HEK293 (cell line): ENCODE results near the gene PRR33.
A peak's percentile ranks its signal among the peaks of the same experiment; 100 is the strongest.

Experiments used
- CTCF ChIA-PET: fragments of 350-600 bp; formaldehyde crosslinking; extraction: SDS; loops from one replicate; lab custom pipeline; 2021; ENCODE audit warnings: antibody characterized with exemption; lab: Yijun Ruan, JAX
- POLR2A ChIA-PET: fragments of 300-600 bp; formaldehyde crosslinking; extraction: SDS; loops from one replicate; lab custom pipeline; 2020; ENCODE audit warnings: antibody characterized with exemption, inconsistent platforms; lab: Yijun Ruan, JAX
- H3K27ac ChIP-seq: fragments of 200-500 bp; sonication (Bioruptor generic); 2 replicates; pipeline ENCODE4 v1.5.1; 2014; ENCODE audit warnings: low read depth, low read length, control low read depth, inconsistent platforms; ENCODE audit errors: extremely low read depth
- H3K36me3 ChIP-seq, 2 experiments: fragments of 200-500 bp in 1 of 2; sonication (Bioruptor generic) in 1 of 2; 1 replicate in 1 of 2; 2 replicates in 1 of 2; pipeline ENCODE4 v1.5.1; 2014 to 2017; ENCODE audit warnings: inconsistent platforms in 2 of 2, low read length in 2 of 2; ENCODE audit not compliant: control insufficient read depth in 2 of 2, insufficient read depth in 1 of 2
- H3K4me1 ChIP-seq: fragments of 200-500 bp; sonication (Bioruptor generic); 2 replicates; pipeline ENCODE4 v1.5.1; 2014; ENCODE audit warnings: mild to moderate bottlenecking, low read length, inconsistent platforms; ENCODE audit not compliant: control insufficient read depth, insufficient read depth
- H3K4me3 ChIP-seq: 2 replicates; pipeline ENCODE4 v1.5.1; 2011; ENCODE audit warnings: low read depth, mild to moderate bottlenecking, control low read depth, low read length, moderate library complexity
- H3K9me3 ChIP-seq: fragments of 200-500 bp; sonication (Bioruptor generic); 2 replicates; pipeline ENCODE4 v1.5.1; 2014; ENCODE audit warnings: low read depth, low read length, inconsistent platforms; ENCODE audit not compliant: control insufficient read depth, insufficient read depth
- KLF9 ChIP-seq: fragments of 450-650 bp; formaldehyde crosslinking; IDR thresholded peaks from 2 replicates; pipeline ENCODE4 v1.5.1; 2016; ENCODE audit warnings: missing biosample characterization, missing genetic modification characterization, low read depth
- SETDB1 ChIP-seq: IDR thresholded peaks from one replicate; pipeline ENCODE4 v1.6.1; 2017; ENCODE audit warnings: mild to moderate bottlenecking, low read length, moderate library complexity, mixed read lengths; ENCODE audit not compliant: insufficient read length
- WT1 ChIP-seq: fragments of 450-650 bp; formaldehyde crosslinking; IDR thresholded peaks from 2 replicates; pipeline ENCODE4 v1.5.1; 2016; ENCODE audit warnings: missing biosample characterization, missing genetic modification characterization
- YY1 ChIP-seq: fragments of 450-650 bp; formaldehyde crosslinking; IDR thresholded peaks from 2 replicates; pipeline ENCODE4 v1.5.1; 2018; ENCODE audit warnings: missing biosample characterization, missing genetic modification characterization
- ZBTB17 ChIP-seq: fragments of 450-650 bp; formaldehyde crosslinking; IDR thresholded peaks from 2 replicates; pipeline ENCODE4 v1.5.1; 2016; ENCODE audit warnings: missing biosample characterization, missing genetic modification characterization
- ZBTB20 ChIP-seq: fragments of 450-650 bp; formaldehyde crosslinking; IDR thresholded peaks from 2 replicates; pipeline ENCODE4 v1.5.1; 2016; ENCODE audit warnings: missing biosample characterization, missing genetic modification characterization
- ZBTB48 ChIP-seq: fragments of 450-650 bp; formaldehyde crosslinking; IDR thresholded peaks from 2 replicates; pipeline ENCODE4 v1.5.1; 2016; ENCODE audit warnings: missing biosample characterization, missing genetic modification characterization
- ZNF366 ChIP-seq: fragments of 450-650 bp; formaldehyde crosslinking; conservative IDR thresholded peaks from 2 replicates; pipeline ENCODE4 v1.5.1; 2016; ENCODE audit warnings: missing biosample characterization, missing genetic modification characterization
- ZNF473 ChIP-seq: fragments of 450-650 bp; formaldehyde crosslinking; IDR thresholded peaks from 2 replicates; pipeline ENCODE4 v1.5.1; 2017; ENCODE audit warnings: missing biosample characterization, missing genetic modification characterization
- ZNF558 ChIP-seq: fragments of 450-650 bp; formaldehyde crosslinking; IDR thresholded peaks from 2 replicates; pipeline ENCODE4 v1.5.1; 2016; ENCODE audit warnings: missing biosample characterization, missing genetic modification characterization
- ZNF560 ChIP-seq: fragments of 450-650 bp; formaldehyde crosslinking; IDR thresholded peaks from 2 replicates; pipeline ENCODE4 v1.5.1; 2017; ENCODE audit warnings: missing biosample characterization, missing genetic modification characterization, borderline replicate concordance
- ZNF610 ChIP-seq: fragments of 450-650 bp; formaldehyde crosslinking; IDR thresholded peaks from 2 replicates; pipeline ENCODE4 v1.5.1; 2016; ENCODE audit warnings: missing biosample characterization, missing genetic modification characterization, borderline replicate concordance
- ZNF660 ChIP-seq: fragments of 450-650 bp; IDR thresholded peaks from 2 replicates; pipeline ENCODE4 v1.5.1; 2018; ENCODE audit warnings: missing biosample characterization, mild to moderate bottlenecking, missing genetic modification characterization
- ZNF664 ChIP-seq: fragments of 450-650 bp; formaldehyde crosslinking; IDR thresholded peaks from 2 replicates; pipeline ENCODE4 v1.5.1; 2016; ENCODE audit warnings: missing biosample characterization, missing genetic modification characterization
- ZNF837 ChIP-seq: fragments of 450-650 bp; formaldehyde crosslinking; IDR thresholded peaks from 2 replicates; pipeline ENCODE4 v1.5.1; 2016; ENCODE audit warnings: missing biosample characterization, missing genetic modification characterization
- TF ChIP-seq, protein P1 (sequence below): fragments of 450-650 bp; formaldehyde crosslinking; IDR thresholded peaks from 2 replicates; pipeline ENCODE4 v1.5.1; 2016; ENCODE audit warnings: missing biosample characterization, missing genetic modification characterization

Gene PRR33

DNA sequence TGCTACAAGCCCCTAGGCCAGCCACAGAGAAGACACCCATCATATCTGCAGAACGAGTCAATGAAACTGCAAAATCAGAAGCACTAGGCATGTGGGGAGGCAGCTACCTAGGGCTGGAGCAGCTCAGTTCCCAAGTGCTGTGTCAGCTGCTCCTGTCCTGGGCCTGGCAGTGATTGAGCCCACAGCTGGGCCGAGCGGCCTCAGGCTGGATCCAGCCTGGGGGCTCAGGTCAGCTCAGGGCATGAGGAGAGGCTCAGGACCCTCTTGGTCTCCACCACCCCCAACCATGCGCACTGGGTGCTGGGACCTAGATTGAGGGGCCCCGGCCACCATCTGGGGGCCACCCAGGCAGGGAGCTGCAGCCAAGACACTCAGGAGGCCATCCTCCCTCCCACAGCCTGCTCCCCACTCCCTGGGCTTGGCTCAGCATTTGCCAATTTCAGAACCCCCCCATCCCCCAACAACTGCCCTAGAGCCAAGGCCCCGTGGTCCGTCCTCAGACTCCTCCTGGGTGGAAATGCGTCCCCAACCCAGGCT is 25.4 kb upstream of the PRR33 start:
- Histone ChIP-seq H3K4me1 (no peaks in the 10 kb centered on the region), H3K4me3 (no peak overlapping the region), H3K27ac (no peak overlapping the region), H3K36me3 (no peaks in the 10 kb centered on the region), H3K9me3 (no peaks in the 10 kb centered on the region)
- TF ChIP-seq ZBTB48 (tag by site-specific recombination): no peak
- no peak for TF ChIP-seq WT1
- no peak for TF ChIP-seq ZNF837 (tag by site-specific recombination)
- no peak for TF ChIP-seq KLF9 (tag by site-specific recombination)
- TF ChIP-seq ZNF473 (tag by site-specific recombination): no peak
- no peak for TF ChIP-seq ZNF610 (tag by site-specific recombination)
- TF ChIP-seq ZNF664 (tag by site-specific recombination): no peak
- no peak for TF ChIP-seq ZNF560 (tag by site-specific recombination)
- no peak for TF ChIP-seq ZNF660 (tag by site-specific recombination)
- no peak for TF ChIP-seq YY1
- TF ChIP-seq SETDB1: no peak
- TF ChIP-seq ZNF558 (tag by site-specific recombination): no peak
- TF ChIP-seq, protein P1, sequence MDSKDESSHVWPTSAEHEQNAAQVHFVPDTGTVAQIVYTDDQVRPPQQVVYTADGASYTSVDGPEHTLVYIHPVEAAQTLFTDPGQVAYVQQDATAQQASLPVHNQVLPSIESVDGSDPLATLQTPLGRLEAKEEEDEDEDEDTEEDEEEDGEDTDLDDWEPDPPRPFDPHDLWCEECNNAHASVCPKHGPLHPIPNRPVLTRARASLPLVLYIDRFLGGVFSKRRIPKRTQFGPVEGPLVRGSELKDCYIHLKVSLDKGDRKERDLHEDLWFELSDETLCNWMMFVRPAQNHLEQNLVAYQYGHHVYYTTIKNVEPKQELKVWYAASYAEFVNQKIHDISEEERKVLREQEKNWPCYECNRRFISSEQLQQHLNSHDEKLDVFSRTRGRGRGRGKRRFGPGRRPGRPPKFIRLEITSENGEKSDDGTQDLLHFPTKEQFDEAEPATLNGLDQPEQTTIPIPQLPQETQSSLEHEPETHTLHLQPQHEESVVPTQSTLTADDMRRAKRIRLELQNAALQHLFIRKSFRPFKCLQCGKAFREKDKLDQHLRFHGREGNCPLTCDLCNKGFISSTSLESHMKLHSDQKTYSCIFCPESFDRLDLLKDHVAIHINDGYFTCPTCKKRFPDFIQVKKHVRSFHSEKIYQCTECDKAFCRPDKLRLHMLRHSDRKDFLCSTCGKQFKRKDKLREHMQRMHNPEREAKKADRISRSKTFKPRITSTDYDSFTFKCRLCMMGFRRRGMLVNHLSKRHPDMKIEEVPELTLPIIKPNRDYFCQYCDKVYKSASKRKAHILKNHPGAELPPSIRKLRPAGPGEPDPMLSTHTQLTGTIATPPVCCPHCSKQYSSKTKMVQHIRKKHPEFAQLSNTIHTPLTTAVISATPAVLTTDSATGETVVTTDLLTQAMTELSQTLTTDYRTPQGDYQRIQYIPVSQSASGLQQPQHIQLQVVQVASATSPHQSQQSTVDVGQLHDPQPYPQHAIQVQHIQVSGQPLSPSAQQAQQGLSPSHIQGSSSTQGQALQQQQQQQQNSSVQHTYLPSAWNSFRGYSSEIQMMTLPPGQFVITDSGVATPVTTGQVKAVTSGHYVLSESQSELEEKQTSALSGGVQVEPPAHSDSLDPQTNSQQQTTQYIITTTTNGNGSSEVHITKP: no peak
- CTCF ChIA-PET: interaction anchor here (0.7 to 0.9 kb wide), 2 partner anchors 25 to 34 kb away, joined by 3 to 4 read pairs; no protein-coding TSS in a partner anchor
- POLR2A ChIA-PET: no interaction called here

DNA sequence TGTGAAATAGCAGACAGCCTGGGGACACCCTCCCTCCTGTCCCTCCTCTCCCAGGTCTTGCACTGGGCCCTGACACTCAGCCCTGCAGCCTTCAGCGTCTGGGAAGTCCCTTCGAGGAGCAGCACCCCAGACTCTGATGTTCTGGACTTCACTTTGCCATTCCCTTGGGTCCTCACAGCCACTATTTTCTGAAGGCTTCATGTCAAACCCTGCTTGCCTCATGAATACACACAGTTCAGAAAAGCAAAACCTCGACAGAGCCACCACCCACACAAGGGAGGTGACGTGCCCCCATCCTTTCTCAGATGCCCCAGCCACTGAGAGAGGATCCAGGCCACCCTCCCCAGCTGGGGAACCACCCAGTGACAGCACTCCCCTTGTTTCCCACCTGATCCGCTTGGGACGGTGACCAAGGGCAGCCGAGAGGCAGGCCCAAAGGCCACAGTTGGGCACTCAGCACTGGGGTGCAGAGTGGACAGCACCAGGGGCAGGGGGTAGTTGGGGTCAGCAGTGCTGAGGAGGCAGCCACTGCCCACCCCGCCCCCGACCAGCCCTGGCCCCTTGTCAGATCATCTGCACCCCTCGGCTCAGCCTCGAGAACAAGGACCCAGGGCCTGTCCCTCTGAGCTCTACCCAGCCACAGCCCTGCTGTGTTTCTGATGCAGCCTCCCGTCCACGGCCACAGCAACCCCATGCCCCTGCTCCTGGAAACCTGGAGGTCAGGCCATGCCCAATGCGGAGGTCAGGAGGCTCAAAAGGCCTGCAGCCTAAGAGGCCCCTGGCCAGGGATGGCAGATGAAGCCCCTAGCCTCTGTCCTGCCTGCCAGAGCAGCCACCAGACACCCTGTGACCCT is 24.7 kb upstream of the PRR33 start:
- ChIA-PET POLR2A (no interaction called here), CTCF (interaction anchor here (0.7 to 0.9 kb wide), 3 partner anchors 24 to 68 kb away, joined by 3 to 4 read pairs (median 3); no protein-coding TSS in a partner anchor)
- Histone ChIP-seq H3K4me3 (no peak overlapping the region), H3K9me3 (no peaks in the 10 kb centered on the region), H3K27ac (no peak overlapping the region), H3K4me1 (no peaks in the 10 kb centered on the region), H3K36me3 (no peaks in the 10 kb centered on the region)
- TF ChIP-seq ZBTB20 (tag by site-specific recombination): no peak
- peak; percentile 8 for TF ChIP-seq ZNF366 (tag by site-specific recombination)

DNA sequence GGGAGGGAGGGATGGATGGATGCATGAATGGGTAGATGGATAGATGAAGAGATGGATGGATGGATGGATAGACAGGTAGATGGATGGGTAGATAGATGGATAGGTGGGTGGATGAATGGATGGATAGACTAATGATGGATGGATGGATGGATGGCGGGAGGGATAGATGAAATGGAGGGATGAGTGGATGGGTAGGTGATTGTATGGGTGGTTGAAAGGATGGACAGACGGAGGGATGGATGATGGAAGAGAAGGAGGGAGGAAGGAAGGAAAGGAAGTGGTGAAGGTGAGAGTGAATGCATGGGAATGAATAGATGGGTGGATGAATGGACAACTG is 24.1 kb upstream of the PRR33 start:
- no peaks in the 10 kb centered on the region for H3K9me3 ChIP-seq
- TF ChIP-seq ZNF366 (tag by site-specific recombination) (peak; percentile 95), ZNF473 (tag by site-specific recombination) (no peak), ZBTB17 (tag by site-specific recombination) (peak; percentile 78)
- H3K27ac ChIP-seq: no peak overlapping the region
- POLR2A ChIA-PET: no interaction called here
- no peak overlapping the region for H3K4me3 ChIP-seq
- CTCF ChIA-PET: interaction anchor here (0.7 kb wide), 1 partner anchor 68 kb away, joined by 3 read pairs; no protein-coding TSS in a partner anchor
- H3K4me1 ChIP-seq: no peaks in the 10 kb centered on the region
- H3K36me3 ChIP-seq: no peaks in the 10 kb centered on the region
